ELF-1 (cell line): Measurements from ENCODE around the gene CACNA1C.
"Not testable (repeated sequence)": the region's sequence is repeated elsewhere in the genome, so short reads cannot be mapped to it uniquely, and the experiment has no call there.

Source experiments
- DNase-seq: peaks from one replicate; pipeline ENCODE4 v3.0.0-alpha.2; 2016; ENCODE audit warnings: low read depth, low spot score

CACNA1C gene

DNA sequence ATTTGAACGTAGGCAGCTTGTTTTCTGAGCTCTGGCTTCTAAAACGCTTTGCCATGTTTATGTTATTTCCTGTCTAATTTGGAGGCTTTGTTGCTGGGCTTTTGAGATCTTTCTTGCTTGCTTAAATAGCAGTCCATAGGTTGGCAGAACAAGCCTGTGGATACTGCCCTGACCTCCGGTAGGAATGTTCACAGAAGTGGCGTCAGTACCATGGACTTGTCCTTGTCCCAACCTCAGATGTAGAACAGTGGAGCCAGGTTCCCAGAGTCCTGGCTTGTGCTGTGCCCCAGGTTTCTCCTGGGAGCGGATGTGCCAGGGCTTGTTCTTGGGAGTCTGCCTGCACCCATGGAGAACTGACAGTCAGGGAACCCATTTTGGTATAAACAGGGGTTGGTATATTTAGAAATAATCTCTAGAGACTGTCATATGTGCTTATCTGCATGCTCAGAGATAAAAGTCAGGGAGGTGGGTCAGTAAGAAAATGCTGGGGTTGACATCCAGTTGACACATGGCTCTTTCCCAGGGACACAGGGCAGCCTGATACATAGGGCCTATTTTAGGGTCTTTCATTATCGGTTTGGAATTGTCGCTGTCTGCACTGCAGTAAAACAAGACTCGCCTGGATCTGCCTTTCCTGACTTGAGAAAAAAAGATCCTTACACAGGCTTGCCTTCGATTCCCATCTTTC is 22.9 kb downstream of the CACNA1C start:
- no peak for DNase-seq

DNA sequence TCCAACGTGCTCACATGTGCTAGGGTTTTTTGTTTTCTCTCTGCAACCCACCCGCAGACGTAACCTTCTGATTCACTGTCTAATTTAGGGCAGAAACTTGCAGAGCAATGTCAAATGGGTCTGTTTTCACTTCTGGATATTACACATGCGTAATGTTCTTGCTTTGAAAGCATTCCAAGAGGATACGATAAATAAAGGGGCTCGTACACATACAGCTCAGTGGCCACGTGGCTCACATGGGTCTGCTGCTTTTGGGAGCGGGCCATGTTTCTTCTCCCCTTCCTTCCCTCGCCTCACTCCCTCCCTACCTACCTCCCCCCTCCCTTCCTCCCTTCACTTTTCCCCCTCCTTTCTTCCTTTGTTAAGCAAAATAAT is 23.4 kb downstream of the CACNA1C start:
- no peak for DNase-seq

DNA sequence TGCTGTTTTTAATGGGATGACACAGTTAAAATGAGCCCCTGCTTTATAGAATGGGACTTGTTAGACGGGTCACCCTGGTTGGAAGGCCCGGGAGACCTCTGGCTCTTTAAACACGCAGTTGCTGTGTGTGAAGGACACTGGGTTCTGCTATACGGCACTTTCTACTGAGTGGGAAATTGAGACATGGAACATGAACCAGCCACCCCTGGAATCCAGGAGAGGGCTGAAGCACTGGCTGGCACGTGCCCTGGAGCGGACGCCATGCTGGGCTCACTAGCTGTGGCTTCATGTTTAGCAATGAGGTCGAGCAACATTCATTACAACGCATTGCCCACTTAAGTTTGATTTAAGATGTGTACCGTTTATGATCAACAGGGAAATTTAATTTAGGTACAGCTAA is 23.9 kb downstream of the CACNA1C start:
- DNase-seq: no peak

DNA sequence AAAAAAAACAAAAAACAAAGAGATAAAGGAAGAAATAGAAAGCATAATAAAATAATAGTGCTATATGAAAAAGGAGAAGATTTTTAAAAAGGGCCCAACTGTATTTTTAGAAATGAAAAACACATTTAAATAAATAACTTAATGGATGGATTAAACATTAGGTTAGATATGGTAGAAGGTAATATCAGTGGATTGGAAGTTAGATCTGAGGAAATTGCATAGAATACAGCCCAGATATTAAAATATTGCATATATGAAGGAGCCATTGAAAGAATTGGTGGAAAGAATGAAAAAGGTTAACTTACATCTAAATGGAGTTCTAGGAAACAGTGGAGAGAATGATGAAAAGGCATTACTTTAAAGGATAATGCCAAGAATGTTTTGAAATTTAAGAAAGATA is 27.8 kb downstream of the CACNA1C start:
- DNase-seq: no peak

DNA sequence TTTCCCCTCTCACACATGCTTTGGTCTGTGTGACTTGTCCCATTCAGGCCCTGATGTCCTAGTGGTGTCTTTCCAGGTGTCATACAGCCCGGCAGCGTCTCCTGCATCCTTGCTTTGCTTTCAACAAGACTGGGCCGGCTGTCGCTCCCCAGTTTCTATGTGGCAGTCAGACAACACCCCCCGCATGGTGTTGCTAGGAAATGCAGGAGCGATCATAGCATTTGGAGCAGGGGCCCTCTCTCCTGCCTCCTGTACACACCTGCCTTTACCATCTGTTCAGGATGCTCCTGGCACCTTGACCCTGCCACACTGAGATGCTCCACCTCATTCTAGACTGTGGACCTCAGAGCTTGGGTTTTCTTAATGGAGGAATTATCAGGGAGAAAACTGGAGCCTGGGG is 29.5 kb downstream of the CACNA1C start:
- no peak for DNase-seq

DNA sequence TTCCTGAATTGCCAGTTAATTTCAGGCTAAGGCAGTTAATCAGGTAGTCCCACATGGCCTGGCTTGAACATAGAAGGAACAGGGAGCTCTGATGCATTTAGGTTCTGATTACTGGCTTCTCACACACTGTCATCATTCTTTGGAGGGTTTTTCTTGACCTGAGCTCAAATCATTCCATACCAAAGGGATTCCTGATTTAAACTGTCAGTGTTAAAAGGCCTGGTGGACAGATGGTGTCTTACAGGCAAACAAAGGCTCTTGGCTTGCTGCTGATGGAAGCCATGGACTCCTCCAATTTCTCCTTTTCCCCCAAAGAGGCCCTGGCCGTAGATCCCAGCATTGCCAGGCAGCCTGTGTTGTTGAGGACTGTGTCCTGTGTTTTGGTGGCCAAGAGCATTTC is 30.2 kb downstream of the CACNA1C start:
- no peak for DNase-seq

DNA sequence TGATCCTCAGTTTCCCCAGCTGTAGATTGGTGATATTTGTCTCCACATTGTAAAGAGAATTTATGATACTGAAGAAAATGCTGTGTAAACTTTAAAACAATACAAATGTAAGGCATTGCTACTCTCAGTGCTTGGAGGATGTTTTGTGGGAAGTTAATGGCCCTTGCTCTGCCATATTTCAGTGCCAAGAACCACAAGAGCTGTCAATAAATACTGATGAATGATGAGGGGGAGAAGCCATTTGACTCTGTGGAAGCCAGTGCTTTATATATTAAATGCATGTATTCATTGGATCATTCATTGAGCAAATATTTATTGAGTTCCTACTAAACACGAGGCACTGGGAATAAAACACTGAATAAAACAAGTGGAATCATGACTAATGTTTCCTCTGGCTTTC is 30.8 kb downstream of the CACNA1C start:
- DNase-seq: no peak

DNA sequence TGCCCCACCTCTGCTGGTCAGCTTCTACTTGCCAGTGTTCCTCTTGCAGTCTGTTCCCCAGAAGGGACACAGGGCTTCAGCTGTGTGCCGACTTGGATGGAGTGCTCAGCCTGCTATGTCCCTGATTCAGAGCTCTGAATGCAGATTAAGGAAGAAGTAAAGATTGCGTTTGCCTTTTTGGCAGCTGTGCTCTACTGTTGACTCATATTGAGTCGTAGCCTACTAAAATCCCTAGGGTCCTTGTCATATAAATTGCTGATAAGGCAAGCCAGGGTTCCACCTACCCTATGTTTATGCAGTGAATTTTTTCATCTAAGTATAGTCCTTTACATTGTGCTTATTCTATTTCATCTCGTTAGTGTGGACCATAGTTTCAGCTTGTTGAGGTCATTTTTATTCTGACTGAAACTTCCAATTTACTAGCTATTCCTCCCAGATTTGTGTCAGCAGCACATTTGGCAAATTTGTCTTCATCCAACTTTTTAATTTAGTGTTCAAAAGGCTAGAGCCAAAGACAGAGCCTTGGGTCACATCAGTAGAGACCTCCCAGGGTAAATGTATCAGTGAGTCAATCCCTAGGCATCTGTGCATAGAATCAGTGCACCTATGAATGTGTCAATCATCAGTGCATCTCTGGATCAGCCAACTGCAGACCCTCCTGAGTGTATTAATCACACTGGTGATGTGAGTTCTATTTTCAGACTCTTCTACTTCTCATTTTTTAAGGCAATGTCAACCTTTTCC is 31.9 kb downstream of the CACNA1C start:
- no peak for DNase-seq

DNA sequence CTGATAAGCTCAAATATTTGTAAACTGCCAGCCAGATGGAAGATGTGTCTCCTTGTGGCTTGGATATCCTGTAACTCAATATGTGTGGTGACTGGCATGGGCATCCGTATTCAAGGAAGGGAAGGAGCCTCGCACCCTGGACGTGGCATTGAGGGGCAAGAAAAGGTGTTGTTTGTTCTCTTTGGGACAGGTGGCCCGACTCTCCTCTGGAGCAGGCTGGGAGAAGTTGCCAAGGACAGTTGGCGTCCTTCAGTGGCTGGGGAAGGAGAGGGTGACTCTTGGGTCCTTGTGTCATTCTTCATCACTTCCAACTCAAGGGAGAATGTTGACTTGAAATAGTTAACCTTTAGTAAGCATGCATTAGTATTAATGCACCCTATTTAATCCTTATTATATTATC is 39.6 kb downstream of the CACNA1C start:
- no peak for DNase-seq

DNA sequence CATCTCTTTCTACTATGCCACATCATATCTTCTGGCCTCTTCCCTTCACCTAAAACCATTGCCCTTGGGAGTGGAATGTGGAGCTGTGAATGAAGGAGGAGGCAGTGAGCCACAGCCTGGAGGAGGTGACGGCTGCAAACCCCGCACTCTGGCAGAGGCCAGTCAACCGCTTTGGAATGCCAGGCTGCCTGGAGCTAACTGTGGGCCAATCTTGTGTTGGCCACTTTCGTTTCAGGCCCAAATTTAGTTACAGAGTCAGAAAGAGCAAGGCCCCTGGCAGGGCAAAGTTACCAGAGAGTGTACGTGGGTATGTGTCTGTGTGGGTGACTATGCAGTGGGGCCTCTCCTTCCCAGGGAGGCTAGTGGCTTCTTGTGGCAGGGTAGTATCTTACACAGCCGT is 40.1 kb downstream of the CACNA1C start:
- DNase-seq: peak; percentile 10

DNA sequence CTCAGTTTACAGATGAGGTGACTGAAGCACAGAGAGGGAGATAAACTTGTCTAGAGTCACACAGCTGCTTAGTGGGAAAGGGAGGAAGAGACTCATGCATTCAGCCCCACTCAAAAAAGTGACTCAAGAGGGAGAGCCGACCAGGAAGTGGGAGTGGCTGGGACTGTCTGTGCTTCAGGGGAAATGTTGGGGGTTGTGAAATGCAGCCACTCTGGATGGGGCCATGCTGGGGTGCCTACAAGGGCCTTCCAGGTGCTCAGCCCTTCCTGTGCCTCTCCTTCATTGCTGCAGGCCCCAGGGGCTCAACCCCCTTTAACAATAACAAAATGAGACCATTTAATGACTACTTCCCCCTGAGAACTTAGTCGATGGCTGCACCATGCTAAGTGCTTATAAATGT is 41.8 kb downstream of the CACNA1C start:
- DNase-seq: no peak

DNA sequence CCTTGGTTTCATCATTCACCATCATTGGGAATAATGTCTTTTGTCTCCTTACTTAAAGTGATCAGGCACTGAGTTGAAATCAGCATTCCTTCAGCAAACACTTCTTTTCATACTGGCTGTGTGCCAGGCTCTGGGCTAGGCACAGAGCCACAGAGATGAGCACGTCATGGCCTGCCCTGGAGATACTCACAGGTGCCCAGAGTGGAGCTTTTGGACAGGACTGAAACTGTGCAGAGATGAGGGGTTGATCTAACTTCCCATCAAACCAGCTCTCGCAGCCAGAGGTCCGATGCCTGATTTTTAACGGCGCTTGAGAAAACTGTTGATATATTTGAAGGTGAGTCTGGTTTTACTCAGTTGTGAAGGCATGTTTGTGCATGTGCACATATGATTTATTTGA is 43.1 kb downstream of the CACNA1C start:
- DNase-seq: no peak

DNA sequence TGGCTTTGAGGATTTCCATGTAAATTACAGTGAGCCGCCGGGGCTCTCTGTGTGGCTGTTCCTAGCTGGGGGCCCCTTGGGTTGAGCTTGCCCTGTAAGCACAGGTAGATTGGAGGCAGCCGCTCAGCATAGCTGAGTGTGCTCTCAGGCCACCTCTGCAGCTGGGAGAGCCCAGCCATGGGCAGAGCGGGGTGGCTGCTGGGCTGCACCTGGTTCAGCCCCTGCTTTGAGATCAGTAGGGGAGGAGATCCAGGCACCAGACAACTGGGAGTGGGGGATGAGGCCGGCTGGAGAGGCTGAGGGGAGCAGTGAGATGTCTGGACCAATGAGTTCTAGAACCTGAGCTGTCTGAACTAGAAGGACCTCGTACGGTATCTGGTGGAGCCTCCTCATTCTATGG is 44.8 kb downstream of the CACNA1C start:
- peak; percentile 43 for DNase-seq

DNA sequence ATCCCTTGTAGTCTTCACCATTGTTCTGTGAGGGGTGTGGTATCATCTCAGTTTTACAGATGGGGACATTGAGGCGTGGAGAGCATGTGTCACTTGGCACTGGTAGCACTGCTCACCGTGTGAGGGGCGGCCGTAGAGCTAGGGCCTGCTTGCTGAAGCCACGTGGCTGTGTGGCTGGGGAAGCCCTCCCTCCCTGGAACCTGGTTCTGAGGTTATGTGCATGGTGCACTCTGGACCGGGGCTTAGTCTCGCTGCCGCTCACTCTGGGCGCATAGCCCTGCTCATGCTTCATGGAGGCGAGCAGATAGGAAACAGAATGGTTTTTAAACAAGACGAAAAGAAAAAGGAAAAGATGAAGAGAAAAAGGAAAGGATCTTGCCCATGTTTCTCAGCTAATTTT is 46.1 kb downstream of the CACNA1C start:
- DNase-seq: no peak

DNA sequence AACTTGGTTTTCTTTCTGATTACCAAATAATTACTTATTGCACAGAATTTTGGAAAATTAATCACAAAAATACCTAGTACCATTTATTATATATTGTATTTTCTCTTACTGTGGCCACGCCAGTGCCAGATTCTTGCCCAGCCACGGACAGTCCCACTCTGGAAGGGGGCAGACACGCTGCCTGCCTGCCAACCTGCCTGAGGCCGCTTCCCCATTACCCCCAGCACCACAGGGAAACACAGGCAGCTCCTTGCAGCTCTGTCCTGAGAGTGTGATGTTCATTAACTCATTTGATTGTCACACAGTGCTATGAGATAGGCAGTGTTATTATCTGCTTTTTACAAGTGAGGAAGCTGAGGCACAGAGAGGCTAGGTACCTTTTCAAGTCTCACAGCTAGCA is 46.8 kb downstream of the CACNA1C start:
- no peak for DNase-seq

DNA sequence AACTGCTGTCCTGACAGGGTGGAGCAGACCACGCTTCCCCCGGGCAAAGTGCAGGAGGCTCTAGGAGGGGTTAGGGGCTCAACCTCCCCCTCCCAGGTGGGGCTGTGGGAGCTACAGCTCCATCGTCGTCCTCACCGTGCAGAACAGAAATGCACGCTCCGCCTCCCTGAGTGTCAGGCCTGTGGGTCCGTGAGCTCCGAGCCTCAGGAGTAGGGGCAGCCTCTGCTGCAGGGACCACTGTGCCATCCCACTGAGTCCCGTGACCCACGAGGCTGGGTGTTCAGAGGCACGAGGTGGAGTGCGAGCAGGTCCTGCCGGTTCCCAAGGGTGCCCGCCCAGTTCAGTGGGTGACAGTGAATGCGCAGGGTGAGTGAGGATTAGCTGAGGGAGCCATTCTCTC is 48.6 kb downstream of the CACNA1C start:
- no peak for DNase-seq

DNA sequence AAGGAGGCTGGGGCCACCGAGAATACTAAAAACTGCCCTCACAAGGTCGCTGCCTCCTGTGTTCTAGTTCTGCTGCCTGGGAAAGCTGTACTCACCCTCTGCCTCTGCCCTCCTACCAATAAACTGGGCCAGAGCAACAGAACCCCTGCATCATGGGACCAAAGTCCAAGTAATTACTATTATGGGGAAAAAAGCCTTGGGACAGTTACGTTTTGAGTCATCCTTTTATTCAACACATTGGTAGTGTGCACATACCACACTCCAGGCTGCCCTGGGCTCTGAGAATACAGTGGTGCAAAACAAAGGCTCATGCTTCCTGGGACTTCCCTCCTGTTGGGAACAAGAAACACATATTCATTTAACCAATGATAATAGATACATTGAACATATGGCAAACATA is 49.0 kb downstream of the CACNA1C start:
- DNase-seq: no peak

DNA sequence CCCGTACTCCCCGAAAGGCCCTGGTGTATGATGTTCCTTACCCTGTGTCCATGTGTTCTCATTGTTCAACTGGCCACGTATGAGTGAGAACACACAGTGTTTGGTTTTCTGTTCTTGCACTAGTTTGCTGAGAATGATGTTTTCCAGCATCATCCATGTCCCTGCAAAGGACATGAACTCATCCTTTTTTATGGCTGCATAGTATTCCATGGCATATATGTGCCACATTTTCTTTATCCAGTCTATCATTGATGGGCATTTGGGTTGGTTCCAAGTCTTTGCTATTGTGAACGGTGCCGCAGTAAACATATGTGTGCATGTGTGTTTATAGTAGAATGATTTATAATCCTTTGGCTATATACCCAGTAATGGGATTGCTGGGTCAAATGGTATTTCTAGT is 49.9 kb downstream of the CACNA1C start:
- DNase-seq: not testable (repeated sequence)

DNA sequence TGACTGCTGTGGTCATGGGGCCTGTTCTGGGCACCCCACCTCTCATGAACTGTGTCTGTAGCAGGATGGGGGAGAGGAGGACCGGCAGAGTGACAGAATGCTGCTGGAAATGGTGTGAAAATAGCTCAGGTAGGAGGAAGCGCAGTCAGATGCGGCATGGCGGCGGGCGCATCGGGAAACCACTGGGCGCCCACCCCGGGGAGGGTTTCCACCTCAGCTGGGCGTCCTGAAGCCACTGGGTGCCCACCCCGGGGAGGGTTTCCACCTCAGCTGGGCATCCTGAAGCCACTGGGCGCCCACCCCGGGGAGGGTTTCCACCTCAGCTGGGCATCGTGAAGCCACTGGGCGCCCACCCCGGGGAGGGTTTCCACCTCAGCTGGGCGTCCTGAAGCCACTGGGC is 52.6 kb downstream of the CACNA1C start:
- not testable (repeated sequence) for DNase-seq

DNA sequence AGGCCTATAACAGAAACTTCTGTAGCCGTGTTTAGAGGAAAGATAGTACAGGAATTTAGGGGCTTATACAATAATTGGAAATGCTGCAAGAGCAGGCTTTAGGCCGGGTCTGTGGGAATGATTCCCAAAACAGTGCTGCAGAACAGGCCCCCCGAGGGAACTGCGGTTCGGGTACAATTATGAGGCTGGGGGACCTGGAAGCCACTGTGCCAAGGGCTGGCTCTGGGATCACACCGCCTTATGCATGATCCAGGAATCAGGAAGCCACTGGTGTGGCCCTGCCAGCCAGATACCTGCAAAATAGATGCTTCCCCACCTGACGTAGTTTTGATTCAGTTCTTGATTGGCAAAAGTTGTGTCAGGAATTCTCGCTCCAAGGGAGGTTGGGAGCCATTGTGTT is 55.4 kb downstream of the CACNA1C start:
- no peak for DNase-seq

DNA sequence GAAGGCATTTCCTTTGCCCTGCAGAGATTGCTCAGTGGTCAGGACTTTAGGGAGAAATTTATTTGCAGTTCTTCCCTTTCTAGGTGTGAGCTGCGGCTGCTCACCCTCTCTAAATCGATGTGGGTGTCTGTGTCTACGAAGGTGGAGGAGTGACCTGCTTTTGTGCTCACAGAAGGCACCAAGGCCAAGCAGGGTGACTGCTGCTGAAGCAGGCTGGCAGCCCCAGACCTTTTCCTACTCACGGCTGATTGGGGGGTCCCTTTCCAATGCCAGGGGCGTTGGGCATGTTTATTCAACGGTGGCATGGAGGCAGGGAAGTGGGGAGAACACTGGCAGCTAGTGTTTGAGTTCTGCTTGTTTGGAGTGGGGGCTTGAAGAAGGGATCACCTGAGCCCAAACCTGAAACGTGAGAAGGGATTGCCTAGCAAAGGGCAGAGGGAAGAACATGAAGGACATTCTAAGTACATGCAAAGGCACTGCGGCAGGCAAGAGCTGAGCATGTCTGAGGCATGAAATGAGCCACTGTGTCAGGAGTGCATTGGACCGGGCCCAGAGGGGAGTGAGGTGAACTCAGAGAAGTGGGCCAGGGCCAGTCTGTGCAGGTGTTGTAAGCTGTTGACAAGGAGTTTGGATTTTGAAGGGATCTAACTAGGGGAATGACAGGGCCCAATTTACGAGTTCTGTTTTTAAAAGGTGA is 56.3 kb downstream of the CACNA1C start:
- no peak for DNase-seq

DNA sequence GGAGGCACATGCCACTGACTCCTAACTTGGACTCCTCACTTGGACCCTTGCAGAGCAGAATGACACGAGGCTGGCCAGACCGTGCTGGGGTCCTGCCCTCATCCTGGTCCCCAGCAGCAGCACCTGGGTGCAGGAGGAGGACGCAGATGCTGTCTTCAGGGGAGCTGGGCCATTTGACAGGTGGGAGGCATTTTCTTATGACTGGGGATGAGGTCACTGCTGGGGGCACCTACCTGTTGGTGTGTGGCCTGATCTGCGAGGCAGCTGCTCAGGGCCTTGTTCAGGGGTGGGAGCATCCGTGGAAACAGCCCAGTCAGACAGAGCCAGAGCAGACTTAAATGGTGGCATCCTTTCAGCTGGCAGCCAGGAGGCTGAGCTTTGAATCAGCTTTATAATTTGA is 57.3 kb downstream of the CACNA1C start:
- DNase-seq: no peak
